CD4-positive, alpha-beta T cell treated with Interleukin-6 at 100 ng/mL for 8 hours (primary cell): ENCODE measurements around the gene MKNK1.

Source experiments
- DNase-seq: peaks from one replicate; pipeline ENCODE4 v3.0.0-alpha.2; 2020; ENCODE audit warnings: mixed read lengths, low spot score

MKNK1 gene

DNA sequence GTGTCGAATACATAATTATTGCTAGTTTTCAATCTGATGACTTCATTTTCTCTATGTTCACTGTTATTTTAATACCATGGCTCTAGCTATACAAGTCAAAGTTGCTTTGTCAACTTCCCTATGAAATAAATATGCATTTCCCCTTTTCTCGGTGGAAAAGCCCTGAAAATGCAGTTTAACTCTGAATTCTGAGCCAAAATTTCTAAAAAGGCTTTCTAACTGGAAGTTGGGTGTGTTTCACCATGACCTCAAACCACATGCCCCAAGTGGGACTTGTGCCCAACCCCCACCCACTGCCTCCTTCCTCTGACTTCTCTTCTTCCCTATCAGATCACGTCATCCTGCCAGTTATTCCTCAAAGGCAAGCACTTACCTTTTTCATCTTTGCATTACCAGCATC lies 8.9 kb downstream of the MKNK1 start:
- peak; percentile 17 for DNase-seq

GRCh38 chr1:46594063-46594462 lies 10.0 kb downstream of the MKNK1 start:
- no peak for DNase-seq

DNA sequence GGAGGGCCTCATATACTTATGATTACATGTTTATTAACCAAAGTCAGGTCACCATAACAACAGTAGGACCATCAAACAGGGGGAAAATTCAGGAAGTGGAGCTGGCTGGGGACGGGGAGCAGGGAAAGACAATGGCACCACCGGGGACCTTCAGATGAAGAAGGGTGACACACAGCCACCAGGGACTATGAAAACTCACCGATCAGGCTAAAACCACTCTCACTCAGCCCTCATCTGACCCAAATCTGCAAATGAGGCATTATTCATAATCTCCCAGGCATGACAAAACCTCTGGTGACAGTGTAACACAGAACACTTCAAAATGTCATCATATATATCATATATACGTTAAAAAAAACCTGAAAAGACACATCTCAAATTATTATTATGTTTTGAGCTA lies 11.2 kb downstream of the MKNK1 start:
- DNase-seq: no peak

DNA sequence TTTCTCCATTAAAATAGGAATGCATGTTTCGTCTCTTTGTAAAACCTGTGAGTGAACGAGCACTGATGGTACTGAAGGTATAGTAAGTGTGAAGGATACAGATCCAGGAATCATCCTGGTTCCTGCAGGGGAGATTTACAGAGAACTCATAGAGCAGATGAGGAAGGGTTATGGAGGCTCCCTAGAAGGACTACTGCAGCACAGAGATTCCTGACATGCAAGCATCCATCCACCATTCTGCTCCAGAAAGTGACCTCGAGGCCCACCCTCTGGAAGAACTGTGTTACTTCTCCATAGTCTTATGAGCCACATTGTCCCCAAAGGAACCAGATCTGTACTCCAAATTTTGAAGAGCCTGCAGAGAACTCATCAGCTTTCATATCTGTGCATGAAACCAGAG lies 14.5 kb downstream of the MKNK1 start:
- DNase-seq: no peak

DNA sequence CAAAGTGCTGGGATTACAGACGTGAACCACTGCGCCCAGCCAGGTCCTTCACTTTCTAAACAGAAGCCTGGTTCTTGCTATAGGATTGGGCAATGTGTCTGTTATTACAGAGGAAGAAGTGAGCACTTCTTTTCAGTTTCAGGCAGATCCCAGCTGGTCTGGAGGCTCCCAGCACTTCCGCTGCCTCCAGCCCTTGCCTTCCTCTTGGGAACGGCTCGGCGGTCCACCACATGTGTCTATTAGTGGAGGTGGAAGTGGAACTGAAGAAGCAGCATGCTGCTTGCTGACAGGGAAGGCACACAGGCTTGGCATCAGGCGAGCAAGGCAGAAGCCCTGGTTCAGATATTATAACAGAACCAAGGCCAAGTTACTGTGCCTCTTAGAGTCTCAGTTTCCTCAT lies 17.0 kb downstream of the MKNK1 start:
- DNase-seq: no peak

DNA sequence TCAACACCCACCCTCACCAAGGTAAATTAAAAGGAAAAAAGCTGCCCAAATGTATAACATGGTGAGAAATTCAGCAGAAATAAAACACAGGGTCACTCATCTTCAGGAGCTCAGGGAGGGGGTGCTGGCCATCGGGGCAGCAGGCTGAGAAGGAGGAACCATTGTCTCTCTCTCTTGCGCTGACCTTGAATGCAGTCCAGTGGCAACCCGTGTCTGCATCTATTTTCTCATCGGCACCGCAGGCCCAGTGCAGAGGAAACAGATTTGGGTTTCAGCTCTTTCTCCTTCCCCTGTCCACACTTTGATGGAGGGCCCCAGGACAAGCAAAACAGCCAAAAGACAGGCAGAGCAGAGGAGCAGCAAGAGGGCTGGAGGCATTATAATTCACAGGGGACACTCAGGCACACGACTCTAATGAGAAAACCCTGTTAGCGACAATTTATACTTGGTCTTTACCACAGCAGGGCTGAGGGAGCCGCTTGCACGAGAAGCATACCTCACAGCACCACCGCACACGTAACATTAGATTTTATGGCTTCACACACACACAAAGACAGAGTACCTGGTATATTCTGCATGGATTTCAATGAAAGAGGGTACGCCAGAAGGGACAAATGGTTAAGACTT lies 18.6 kb downstream of the MKNK1 start:
- DNase-seq: no peak

- no peak for DNase-seq
These were observed 20.6 kb downstream of the MKNK1 start for GRCh38 chr1:46583494-46583893.

- DNase-seq: no peak
These were observed 21.1 kb downstream of the MKNK1 start for GRCh38 chr1:46582972-46583371.

- DNase-seq: peak; percentile 9
These were observed 22.2 kb downstream of the MKNK1 start for GRCh38 chr1:46581681-46582455.

DNA sequence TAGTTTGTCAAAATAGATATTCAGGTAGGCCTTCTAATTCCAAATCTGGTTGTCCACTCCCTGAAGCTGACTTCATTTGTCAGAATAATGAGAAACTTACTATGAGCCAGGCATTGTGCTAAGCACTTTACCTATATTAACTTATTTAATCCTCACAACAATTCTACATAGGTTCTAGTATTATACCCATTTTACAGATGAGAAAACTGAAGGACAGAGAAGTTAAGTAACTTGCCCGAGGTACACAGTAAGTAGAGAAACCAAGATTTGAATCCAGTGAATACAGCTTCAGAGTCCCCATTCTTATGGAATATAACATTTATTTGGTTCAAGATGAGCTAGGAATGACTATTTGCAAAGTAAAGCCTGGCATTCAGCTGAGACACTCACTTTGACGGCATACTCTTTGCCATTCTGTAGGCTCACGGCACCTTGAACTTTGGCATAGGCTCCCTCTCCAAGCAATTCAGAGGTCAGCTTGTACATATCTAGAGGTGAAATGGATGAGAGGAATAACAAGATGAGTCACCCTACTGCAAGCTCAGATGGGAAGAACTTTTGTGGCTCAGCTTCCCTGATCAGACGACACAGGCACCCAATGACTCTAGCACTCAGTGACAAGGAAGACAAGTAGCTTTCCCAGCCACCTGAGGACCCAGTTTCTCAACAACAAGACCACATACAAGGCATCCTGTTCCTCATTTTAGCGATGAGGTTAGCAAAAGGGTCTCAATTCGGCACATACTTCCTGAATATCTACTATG lies 23.7 kb downstream of the MKNK1 start:
- DNase-seq: no peak

- DNase-seq: no peak
These were observed 26.4 kb downstream of the MKNK1 start for GRCh38 chr1:46577671-46578070.

GRCh38 chr1:46576596-46576995 lies 27.5 kb downstream of the MKNK1 start:
- DNase-seq: no peak

DNA sequence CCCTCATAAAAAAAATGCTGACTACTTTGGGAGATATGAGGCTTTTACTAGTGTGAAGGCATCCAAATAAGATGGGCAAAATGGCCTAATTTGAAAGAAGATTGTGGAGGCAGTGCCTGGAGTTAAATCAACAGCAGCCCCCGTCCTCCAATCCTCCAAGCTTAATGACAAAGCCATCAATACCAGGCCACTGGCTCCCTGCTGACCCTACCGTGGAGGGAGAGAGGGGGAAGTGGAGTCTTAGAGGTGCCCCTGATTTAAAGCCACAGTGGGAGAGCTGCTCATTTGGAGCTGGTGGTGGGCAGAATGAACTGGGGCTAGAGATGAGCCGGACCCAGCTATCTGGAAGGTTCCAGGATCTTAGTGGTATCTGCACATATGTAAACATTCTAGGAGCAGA lies 28.3 kb downstream of the MKNK1 start:
- no peak for DNase-seq

DNA sequence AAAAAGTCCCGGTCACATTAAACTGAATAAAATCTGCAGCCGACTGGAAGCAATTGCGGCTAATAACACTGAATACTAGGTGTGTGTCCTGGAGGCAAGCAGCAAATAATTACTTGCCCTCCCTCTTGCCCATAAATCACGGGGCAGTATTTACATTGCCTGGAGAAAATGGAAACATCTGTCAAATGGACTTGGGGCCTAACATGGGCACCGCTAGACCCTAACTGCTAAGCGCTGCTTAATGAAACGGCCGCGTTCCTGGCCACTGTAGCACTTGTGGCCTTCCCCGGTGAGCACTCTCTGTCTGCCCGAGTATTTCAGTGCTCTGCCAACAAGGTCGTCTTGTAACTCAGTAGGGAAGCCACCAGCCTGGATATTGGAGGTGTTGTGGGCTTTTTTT lies 28.8 kb downstream of the MKNK1 start:
- no peak for DNase-seq

GRCh38 chr1:46571691-46572225 lies 32.3 kb downstream of the MKNK1 start:
- no peak for DNase-seq

- DNase-seq: no peak
These were observed 34.0 kb downstream of the MKNK1 start for GRCh38 chr1:46569884-46570725.

DNA sequence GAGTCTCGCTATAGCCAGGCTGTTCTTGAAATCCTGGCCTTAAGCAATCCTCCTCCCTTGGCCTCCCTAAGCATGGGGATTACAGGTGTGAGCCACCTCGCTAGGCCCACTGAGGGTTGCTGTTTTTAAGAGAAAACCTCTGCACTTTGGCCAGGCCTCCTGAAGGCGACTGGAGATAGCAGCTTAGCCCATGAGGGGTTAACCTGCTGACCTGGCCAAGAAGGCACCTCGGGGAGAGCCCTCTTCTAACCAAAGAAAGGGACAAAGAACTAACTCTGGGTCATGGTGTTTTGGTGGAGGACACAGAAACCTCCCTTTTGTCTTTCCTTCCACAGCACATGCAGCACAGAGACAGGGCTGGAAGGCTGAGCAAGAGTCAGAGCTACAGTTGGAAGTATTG lies 35.0 kb downstream of the MKNK1 start:
- DNase-seq: no peak

DNA sequence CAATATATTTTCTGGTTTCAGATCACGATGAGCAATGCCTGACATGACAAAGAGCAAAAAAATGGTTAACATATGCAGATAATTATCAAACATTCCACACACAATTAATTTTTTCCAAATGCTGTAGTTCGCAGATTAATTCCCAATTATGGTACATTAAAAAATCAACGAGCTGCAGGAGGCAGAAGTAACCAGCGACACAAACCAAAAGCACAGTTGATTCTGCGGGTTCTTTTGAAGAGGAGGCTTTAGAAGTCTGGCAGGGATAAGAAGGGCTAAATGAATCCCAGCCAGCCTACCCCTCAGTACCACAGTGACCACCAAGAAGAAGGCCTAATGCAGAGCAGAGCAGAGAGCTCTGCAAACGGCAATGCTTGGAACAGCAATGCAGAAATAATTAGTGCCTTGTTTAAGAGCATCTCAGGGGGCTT lies 35.6 kb downstream of the MKNK1 start:
- no peak for DNase-seq

DNA sequence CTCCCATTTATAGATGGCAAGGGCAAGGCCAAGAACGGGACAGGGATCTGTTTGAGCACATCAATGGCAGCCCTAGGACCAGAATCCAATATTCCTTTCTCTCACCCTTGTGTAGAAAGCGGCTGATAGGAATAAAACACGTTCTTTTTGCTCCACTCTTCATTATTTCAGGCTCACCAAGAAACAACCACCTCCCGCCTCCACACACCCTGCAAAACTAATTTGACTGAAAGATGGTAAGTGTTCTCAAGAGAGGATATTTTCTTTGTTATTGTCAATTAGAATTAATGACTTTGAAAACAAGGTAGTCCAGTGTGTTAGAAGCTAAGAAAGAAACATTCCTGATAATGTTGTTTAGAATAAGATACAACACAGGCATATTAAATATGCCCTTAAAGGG lies 40.7 kb downstream of the MKNK1 start:
- no peak for DNase-seq

DNA sequence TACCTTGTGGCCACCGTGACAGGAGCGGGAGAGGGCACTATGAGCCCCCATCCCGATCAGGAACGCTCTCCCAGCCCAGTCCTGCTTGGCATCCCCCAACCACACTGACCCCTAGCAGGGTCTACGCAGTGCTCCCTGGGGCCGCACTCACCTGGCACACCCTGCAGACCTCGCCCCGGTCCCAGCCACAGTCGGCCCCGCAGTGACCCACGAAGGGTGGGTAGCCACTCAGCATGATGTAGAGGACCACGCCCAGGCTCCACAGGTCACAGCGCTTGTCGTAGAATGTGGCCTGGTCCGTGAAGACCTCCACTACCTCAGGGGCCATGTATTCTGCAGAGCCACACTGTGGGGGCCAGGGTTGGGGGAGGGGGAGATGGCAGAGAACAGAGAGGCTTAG lies 41.6 kb downstream of the MKNK1 start:
- no peak for DNase-seq

- DNase-seq: no peak
These were observed 45.1 kb downstream of the MKNK1 start for GRCh38 chr1:46558966-46559365.
